ENCODE data around the gene MYO3B.

MYO3B gene

DNA sequence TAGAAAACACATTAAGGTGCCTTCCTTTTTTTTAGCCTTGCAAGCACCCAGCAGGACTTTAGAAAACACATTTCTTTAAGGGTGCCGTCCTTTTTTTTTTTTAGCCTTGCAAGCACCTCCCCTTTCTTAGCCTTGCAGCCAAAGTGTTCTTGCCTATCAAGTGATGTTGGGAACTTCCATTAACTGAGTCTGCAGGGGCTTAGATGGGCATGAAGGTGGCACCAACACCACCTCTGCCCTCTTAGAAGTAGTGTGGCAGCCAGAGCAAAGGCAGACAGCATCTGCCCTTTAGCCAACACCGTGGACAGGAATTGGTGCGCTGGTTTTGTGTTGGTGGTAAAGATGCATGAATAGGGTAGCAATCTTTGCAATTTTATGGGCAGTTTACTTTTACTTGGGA, 325.6 kb downstream of the MYO3B start:
- H3K27ac ChIP-seq (ENCODE audit: extremely low read depth, low read depth, low read length) = no peak overlapping the region
- POLR2A ChIA-PET = no interaction called here
- H3K36me3 ChIP-seq (ENCODE audit: control insufficient read depth in 2 of 2, insufficient read depth in 1 of 2, low read length in 2 of 2) = no peaks in the 10 kb centered on the region
- H3K9me3 ChIP-seq (ENCODE audit: control insufficient read depth, insufficient read depth, low read depth, low read length) = no peaks in the 10 kb centered on the region
- CTCF ChIA-PET = no interaction called here
- no peak overlapping the region for H3K4me3 ChIP-seq (ENCODE audit: low read depth, low read length)
- TF ChIP-seq KLF17 (tag by site-specific recombination; IDR thresholded peaks at IDR 0.05) (no peak), YY1 (tag by site-specific recombination; IDR thresholded peaks at IDR 0.05) (no peak), ZNF560 (tag by site-specific recombination; IDR thresholded peaks at IDR 0.05; ENCODE audit: borderline replicate concordance) (no peak), ZSCAN18 (tag by site-specific recombination; IDR thresholded peaks at IDR 0.05) (no peak), ZNF600 (tag by site-specific recombination; IDR thresholded peaks at IDR 0.05) (no peak), ZFHX2 (tag by site-specific recombination; conservative IDR thresholded peaks at IDR 0.05) (no peak), KLF10 (tag by site-specific recombination; IDR thresholded peaks at IDR 0.05) (no peak), ZNF664 (tag by site-specific recombination; IDR thresholded peaks at IDR 0.05) (no peak), ZBTB20 (tag by site-specific recombination; IDR thresholded peaks at IDR 0.05) (no peak), PBX3 (CRISPR knock-in tag; IDR thresholded peaks at IDR 0.05) (no peak), ZIC2 (tag by site-specific recombination; IDR thresholded peaks at IDR 0.05) (no peak), ZNF449 (tag by site-specific recombination; IDR thresholded peaks at IDR 0.05) (no peak), ZNF16 (tag by site-specific recombination; IDR thresholded peaks at IDR 0.05; ENCODE audit: low read depth) (no peak)
- TF ChIP-seq, protein P1, sequence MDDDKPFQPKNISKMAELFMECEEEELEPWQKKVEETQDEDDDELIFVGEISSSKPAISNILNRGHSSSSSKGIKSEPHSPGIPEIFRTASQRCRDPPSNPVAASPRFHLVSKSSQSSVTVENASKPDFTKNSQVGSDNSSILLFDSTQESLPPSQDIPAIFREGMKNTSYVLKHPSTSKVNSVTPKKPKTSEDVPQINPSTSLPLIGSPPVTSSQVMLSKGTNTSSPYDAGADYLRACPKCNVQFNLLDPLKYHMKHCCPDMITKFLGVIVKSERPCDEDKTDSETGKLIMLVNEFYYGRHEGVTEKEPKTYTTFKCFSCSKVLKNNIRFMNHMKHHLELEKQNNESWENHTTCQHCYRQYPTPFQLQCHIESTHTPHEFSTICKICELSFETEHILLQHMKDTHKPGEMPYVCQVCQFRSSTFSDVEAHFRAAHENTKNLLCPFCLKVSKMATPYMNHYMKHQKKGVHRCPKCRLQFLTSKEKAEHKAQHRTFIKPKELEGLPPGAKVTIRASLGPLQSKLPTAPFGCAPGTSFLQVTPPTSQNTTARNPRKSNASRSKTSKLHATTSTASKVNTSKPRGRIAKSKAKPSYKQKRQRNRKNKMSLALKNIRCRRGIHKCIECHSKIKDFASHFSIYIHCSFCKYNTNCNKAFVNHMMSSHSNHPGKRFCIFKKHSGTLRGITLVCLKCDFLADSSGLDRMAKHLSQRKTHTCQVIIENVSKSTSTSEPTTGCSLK (tag by site-specific recombination; IDR thresholded peaks at IDR 0.05) = no peak
- H3K4me1 ChIP-seq (ENCODE audit: control insufficient read depth, insufficient read depth, low read length) = no peaks in the 10 kb centered on the region

- no peak for TF ChIP-seq ZSCAN23 (tag by site-specific recombination; IDR thresholded peaks at IDR 0.05)
- TF ChIP-seq BCL11A (tag by site-specific recombination; IDR thresholded peaks at IDR 0.05; ENCODE audit: low read depth) = no peak
- no peak for TF ChIP-seq KLF1 (tag by site-specific recombination; IDR thresholded peaks at IDR 0.05)
- no peak for TF ChIP-seq YY2 (tag by site-specific recombination; IDR thresholded peaks at IDR 0.05)
- TF ChIP-seq ZNF174 (tag by site-specific recombination; IDR thresholded peaks at IDR 0.05) = no peak
- TF ChIP-seq ZNF16 (tag by site-specific recombination; IDR thresholded peaks at IDR 0.05; ENCODE audit: low read depth) = no peak
- Histone ChIP-seq H3K4me1 (ENCODE audit: control insufficient read depth, insufficient read depth, low read length) (no peaks in the 10 kb centered on the region), H3K9me3 (ENCODE audit: control insufficient read depth, insufficient read depth, low read depth, low read length) (no peaks in the 10 kb centered on the region), H3K4me3 (ENCODE audit: low read depth, low read length) (no peak overlapping the region), H3K36me3 (ENCODE audit: control insufficient read depth in 2 of 2, insufficient read depth in 1 of 2, low read length in 2 of 2) (no peaks in the 10 kb centered on the region), H3K27ac (ENCODE audit: extremely low read depth, low read depth, low read length) (no peak overlapping the region)
- ChIA-PET POLR2A (no interaction called here), CTCF (no interaction called here)
These were observed 326.2 kb downstream of the MYO3B start for GRCh38 chr2:170503971-170504809.

Measured in HEK293 (cell line).